ENCODE measurements around the gene PACRG. TPM values are rescaled to one million over a fixed set of nuclear protein-coding genes. Genes with fewer than 3 reads are reported as not detected.

The PACRG gene
- total and polyA plus RNA-seq, 2 of the 13 experiments (the other 11 are each of a cell fraction or from before 2014, with no cell fraction given), result 0.13 TPM; not detected in 1

DNA sequence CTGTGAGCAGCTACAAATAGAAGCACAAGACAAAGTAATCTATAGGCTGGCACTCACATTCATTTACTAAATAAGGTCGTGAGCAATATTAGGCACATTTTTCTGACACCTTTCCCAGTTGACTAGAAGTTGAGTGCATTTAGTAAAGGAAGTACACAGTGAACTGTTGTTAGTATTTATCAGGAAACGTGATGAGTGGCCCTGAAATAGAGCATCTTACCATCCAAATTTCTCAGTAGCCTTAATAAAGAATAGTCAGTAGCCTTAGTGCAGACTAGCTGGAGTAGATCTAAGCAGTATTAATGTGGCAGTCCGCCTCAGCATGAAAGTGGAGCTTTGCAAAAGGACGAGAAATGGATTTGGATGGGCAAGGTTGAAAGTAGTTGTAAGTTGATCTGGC, 481.2 kb downstream of the PACRG start:
- WGBS (ENCODE audit: low lambda C conversion rate), result 9% methylated on average over 4 of the region's 4 CpGs
- TF ChIP-seq HHEX (CRISPR knock-in tag; IDR thresholded peaks at IDR 0.05), result no peak
- in situ Hi-C loops (cut with HindIII; ENCODE audit: extremely low pct_ligation_motif_present, low pct_unique_long_range_greater_than_20kb) (no loop called here), intact Hi-C loops (cut with micrococcal nuclease; ENCODE audit: unreplicated experiment) (no loop called here)
- no peaks in the 10 kb centered on the region for H3K4me1 ChIP-seq (ENCODE audit: insufficient read depth, low read length)
- ATAC-seq (no peak), DNase-seq (ENCODE audit: low spot score) (no peak), FAIRE-seq (no peak)
- H2AFZ ChIP-seq (ENCODE audit: low read length), result no peak overlapping the region
- no peaks in the 10 kb centered on the region for H4K20me1 ChIP-seq (ENCODE audit: insufficient read depth, low read length)
- H3K9ac ChIP-seq (ENCODE audit: insufficient read depth, low read depth, low read length), result no peak overlapping the region
- H3K4me3 ChIP-seq (replicated peaks in 1 of 3; ENCODE audit: insufficient read depth in 1 of 3, low read depth in 2 of 3, low read length in 3 of 3), result no peak overlapping the region
- H3K27ac ChIP-seq (ENCODE audit: extremely low read length, insufficient read depth, low read length), result no peak overlapping the region
- no peaks in the 10 kb centered on the region for H3K36me3 ChIP-seq (replicated peaks in 1 of 2; ENCODE audit: control insufficient read depth in 1 of 2, insufficient read depth in 2 of 2, low read length in 2 of 2)
- no TSS peak for BruUV-seq (replicated peaks)
- POLR2A ChIA-PET, result no interaction called here
- H3K9me3 ChIP-seq (ENCODE audit: low read length), result peaks cover 10% of the 10 kb centered on the region
- H3K27me3 ChIP-seq (ENCODE audit: control insufficient read depth in 1 of 2, insufficient read depth in 2 of 2, low read length in 2 of 2), result peaks cover 0 to 3% of the 10 kb centered on the region in 2 experiments; a peak in 1 of 5 replicates
- CTCF ChIA-PET (ENCODE audit: low intra/inter-chr PET ratio, low total read pairs), result no interaction called here
- H3K79me2 ChIP-seq (ENCODE audit: insufficient read depth, low read length), result no peaks in the 10 kb centered on the region
- no peak overlapping the region for H3K4me2 ChIP-seq (ENCODE audit: low read depth, low read length)

DNA sequence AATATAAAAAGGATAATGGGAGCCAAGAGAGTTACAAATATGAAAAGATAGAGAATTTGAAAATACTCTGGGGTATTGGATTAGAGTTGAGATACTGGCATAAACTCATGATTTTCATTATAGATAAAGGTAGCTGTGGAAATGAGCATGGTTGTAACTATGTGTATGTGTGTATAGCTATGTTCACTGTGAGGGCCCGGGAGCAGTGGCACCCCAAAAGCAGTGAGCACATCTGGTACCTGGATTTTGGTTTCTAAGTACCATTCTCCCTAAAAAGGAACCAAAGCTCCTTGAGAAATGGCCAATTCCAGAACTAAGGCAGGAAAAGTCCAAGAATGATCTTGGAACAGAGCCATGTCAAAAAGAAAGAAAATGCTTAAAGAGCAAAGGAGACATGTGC, 484.3 kb downstream of the PACRG start:
- no TSS peak for BruUV-seq (replicated peaks)
- Histone ChIP-seq H3K36me3 (replicated peaks in 1 of 2; ENCODE audit: control insufficient read depth in 1 of 2, insufficient read depth in 2 of 2, low read length in 2 of 2) (no peaks in the 10 kb centered on the region), H3K9ac (ENCODE audit: insufficient read depth, low read depth, low read length) (no peak overlapping the region), H3K9me3 (ENCODE audit: low read length) (peaks cover 10% of the 10 kb centered on the region), H3K4me3 (replicated peaks in 1 of 3; ENCODE audit: insufficient read depth in 1 of 3, low read depth in 2 of 3, low read length in 3 of 3) (no peak overlapping the region), H3K4me2 (ENCODE audit: low read depth, low read length) (no peak overlapping the region), H3K4me1 (ENCODE audit: insufficient read depth, low read length) (no peaks in the 10 kb centered on the region), H3K27ac (ENCODE audit: extremely low read length, insufficient read depth, low read length) (no peak overlapping the region), H3K27me3 (ENCODE audit: control insufficient read depth in 1 of 2, insufficient read depth in 2 of 2, low read length in 2 of 2) (no peaks in the 10 kb centered on the region; a peak in 1 of 5 replicates), H2AFZ (ENCODE audit: low read length) (no peak overlapping the region), H3K79me2 (ENCODE audit: insufficient read depth, low read length) (no peaks in the 10 kb centered on the region), H4K20me1 (ENCODE audit: insufficient read depth, low read length) (no peaks in the 10 kb centered on the region)
- ATAC-seq (no peak), FAIRE-seq (no peak), DNase-seq (ENCODE audit: low spot score) (no peak)
- 0% methylated on average over 1 of the region's 1 CpG for WGBS (ENCODE audit: low lambda C conversion rate)
- POLR2A ChIA-PET, result no interaction called here
- peak; percentile 94; the same call in 1 of the 2 replicates for TF ChIP-seq ZNF605 (CRISPR knock-in tag; IDR thresholded peaks at IDR 0.05)
- TF ChIP-seq, protein P1, sequence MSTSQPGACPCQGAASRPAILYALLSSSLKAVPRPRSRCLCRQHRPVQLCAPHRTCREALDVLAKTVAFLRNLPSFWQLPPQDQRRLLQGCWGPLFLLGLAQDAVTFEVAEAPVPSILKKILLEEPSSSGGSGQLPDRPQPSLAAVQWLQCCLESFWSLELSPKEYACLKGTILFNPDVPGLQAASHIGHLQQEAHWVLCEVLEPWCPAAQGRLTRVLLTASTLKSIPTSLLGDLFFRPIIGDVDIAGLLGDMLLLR (CRISPR knock-in tag; IDR thresholded peaks at IDR 0.05), result no peak
- in situ Hi-C loops (cut with HindIII; ENCODE audit: extremely low pct_ligation_motif_present, low pct_unique_long_range_greater_than_20kb) (no loop called here), intact Hi-C loops (cut with micrococcal nuclease; ENCODE audit: unreplicated experiment) (no loop called here)
- CTCF ChIA-PET (ENCODE audit: low intra/inter-chr PET ratio, low total read pairs), result no interaction called here
